GM21529 (cell line): ENCODE data around the gene SH2B3.
"Not testable (repeated sequence)": the region's sequence is repeated elsewhere in the genome, so short reads cannot be mapped to it uniquely, and the experiment has no call there.

ENCODE experiments used
- ATAC-seq: cut with Tn5 transposase; IDR thresholded peaks from one replicate; pipeline ENCODE4 v1.9.1; 2021; ENCODE audit not compliant: unreplicated experiment

Gene SH2B3

DNA sequence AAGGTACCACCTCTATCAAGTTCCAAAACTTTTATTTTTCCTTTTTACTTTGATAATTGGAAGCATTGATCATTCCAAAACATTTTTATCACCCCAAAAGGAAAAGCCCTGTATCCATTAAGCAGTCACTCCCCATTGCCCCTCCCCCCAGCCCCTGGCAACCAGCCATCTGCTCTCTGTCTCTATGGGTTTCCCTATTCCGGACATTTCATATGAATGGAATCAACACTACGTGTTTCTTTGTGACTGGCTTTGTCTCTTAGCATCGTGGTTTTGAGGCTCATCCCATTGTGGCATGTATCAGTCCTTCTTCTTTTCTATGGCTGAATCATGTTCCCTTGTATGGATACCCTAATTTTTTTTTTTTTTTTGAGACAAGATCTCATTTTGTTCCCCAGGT is 18.8 kb upstream of the SH2B3 start:
- no peak for ATAC-seq

DNA sequence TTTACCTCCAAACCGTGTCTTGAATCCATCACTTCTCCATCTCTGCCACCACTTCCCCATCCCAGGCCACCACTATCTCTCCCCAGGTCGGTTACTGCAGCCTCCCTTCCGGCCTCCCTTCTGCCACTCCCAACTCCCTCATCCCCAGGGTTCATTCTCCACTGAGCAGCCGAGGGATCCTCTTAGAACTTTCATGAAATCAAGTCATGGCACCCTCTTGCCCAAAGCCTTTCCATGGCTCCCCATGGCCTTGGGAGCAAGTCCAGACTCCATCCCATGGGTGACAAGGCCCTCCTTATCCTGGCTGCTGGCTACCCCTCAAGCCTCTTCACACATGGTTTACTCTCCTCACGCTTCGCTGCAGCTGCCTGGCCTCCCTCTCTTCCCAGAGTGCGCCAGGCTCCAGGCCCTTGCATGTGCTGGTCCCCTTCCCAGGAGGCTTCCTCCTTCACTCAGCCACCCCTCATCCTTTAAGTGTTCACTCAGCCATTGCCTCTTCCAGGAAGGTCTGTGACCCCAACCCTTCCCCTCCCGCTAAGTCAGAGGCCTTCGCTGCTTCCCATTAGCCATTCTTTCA is 17.9 kb upstream of the SH2B3 start:
- no peak for ATAC-seq

GRCh38 chr12:111389635-111390034 is 16.1 kb upstream of the SH2B3 start:
- ATAC-seq = no peak

- no peak for ATAC-seq
These were observed 14.8 kb upstream of the SH2B3 start for GRCh38 chr12:111390910-111391309.

- no peak for ATAC-seq
These were observed 11.9 kb upstream of the SH2B3 start for GRCh38 chr12:111393700-111394300.

GRCh38 chr12:111394480-111394879 is 11.2 kb upstream of the SH2B3 start:
- ATAC-seq = no peak

DNA sequence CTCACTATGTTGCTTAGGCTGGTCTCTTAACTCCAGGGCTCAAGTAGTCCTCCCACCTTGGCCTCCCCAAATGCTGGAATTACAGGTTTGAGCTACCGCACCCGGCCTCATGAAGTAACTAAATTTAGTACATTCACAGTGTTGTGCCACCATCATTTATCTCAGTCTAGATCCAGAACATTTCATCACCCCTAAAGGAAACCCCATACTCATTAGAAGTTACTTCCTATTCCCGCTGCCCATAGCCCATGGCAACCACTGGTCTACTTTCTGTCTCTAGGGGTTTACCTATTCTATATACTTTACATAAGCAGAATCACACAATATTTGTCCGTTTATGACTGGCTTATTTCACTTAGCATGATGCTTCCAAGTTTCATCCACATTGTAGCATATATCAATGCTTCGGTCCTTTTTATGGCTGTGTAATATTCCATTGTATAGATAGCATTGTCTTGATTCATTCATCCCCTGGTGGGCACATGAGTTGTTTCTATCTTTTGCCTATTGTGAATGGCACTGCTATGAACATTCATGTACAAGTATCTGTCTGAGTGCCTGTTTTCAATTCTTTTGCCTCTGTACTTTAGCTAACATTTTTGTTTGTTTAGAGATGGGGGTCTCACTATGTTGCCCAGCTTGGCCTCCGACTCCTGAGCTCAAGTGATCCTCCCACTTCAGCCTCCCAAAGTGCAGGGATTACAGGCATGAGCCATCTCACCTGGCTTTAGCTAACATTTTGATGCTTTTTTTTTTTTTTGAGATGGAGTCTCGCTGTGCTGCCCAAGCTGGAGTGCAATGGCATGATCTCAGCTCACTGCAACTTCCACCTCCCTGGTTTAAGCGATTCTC is 10.2 kb upstream of the SH2B3 start:
- ATAC-seq = no peak

DNA sequence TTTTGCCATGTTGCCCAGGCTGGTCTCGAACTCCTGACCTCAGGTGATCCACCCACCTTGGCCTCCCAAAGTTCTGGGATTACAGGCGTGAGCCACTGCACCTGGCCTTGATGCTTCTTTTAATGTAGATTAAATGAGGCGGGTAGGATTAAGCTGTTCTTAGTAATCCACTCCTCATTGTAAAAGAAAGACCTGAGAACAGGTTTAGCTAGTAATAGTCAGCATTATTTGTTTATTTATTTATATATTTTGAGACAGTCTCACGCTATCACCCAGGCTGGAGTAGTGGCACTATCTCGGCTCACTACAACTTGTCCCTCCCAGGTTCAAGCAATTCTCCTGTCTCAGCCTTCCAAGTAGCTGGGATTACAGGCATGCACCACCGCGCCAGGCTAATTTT is 9.5 kb upstream of the SH2B3 start:
- ATAC-seq = not testable (repeated sequence)

GRCh38 chr12:111396726-111397445 is 8.8 kb upstream of the SH2B3 start:
- peak; percentile 49 for ATAC-seq

DNA sequence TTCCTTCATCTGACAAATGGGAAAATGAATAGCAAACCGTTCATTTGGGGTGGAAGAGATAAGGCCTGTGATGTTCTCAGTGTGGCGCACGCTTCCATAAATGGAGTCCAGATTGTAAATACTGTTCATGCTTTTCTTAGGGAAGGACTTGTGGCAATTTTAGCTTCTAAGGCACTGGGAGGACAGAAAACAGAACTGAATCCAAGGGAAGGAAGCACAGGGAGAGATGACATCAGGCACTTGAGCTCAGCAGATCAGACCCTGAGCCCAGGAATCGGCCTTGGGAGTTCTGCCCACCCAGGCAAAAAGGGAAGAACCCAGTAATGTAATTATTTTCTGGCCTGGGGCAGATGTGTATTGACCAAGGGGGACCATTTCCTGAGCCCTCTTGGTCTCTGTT is 7.2 kb upstream of the SH2B3 start:
- ATAC-seq = no peak

DNA sequence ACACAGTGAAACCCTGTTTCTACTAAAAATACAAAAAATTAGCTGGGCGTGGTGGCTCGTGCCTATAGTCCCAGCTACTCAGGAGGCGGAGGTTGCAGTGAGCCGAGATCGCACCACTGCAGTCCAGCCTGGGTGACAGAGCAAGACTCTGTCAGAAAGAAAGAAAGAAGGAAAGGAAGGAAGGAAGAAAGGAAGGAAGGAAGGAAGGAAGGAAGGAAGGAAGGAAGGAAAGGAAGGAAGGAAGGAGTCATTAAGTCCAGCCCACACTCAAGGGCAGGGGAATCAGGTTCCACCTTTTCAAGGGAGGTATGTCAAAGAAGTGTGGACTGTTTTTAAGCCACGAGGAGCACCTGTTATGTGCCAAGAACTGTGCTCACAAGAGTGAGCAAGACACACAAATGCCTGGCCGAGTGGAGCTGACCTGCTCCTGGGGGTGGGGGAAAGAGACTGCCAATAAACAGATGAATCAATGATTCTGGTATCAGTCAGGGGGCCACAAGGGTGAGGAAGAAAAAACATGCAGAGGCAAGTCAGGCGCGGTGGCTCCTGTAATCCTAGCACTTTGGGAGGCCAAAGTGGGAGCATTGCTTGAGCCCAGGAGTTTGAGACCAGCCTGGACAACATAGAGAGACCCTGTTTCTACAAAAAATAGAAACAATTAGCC is 5.8 kb upstream of the SH2B3 start:
- not testable (repeated sequence) for ATAC-seq

- ATAC-seq = no peak
These were observed 4.5 kb upstream of the SH2B3 start for GRCh38 chr12:111401167-111401605.

GRCh38 chr12:111402490-111402824 is 3.3 kb upstream of the SH2B3 start:
- not testable (repeated sequence) for ATAC-seq

DNA sequence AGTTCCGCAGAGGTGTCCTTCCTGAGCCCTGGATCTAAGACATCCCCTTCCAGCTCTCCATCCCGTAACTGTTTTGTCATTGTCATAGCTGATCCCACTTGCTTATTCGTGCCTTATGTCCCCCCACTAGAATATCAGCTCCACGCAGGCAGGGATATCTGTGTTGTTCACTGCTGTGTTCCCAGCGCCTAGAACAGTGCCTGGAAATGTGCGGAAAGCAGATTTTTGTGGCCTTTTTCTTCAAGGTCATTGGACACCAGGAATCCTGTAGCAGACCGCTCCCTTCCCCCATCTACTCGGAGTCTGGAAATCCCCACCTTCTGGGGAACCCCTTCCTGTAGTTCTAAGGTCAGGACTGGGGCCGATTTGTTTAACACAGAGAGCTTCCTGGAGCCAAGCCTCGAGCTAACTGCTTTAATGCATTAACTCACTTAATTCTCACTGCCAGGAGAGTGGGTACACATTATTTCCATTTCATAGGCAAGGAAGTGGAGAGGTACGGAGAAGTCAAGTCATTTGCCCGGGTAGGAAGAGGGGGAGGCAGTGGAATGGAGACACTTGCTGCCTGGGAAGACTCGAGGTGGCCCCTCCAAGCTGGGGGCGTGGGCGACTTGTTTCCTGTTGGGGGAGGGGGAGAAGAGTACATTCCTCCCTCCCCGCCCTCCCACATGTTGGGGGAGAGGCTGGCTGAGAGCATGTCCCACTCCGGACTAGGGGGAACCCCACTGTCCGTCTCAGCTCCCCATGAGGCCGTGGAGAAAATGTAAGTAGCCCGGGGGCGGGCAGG is 1.2 kb upstream of the SH2B3 start:
- ATAC-seq = peak; percentile 12

DNA sequence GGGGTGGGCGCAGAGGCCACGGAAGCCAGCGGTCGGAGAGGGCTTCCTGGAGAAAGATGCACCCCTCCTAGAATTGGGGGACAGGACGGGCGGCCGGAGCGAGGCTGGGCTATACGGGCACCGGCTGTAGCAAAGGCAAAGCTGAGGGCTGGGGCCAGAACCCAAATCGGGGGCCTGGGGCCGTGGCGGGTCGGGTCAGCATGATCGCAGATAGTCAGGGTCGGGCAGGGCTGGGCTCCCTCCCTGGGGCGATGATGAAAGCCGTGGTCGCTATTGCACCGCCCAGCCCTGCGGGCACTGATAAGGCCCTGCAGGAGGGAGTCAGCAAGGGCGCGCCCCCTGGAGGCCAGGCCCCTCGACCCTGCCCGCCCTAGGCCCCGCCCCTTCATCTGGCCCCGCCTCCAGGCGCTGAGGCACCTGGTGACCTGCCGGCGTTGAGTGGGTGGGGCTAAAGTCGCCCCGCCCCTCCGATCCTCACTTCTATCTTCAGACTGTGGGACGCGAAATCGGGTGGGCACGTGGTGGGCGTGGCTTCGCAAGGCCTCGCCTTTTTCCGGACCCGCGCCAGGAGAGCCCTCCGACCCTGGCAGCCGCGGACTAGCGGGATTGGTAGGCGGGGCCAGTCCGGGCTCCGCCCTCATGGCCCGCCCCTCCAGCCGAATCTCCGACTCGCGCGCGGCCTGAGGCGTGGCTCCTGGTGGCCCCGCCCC is 419 bp upstream of the SH2B3 start:
- peak; percentile 49 for ATAC-seq

GRCh38 chr12:111406474-111407376 is 1.0 kb downstream of the SH2B3 start:
- no peak for ATAC-seq

DNA sequence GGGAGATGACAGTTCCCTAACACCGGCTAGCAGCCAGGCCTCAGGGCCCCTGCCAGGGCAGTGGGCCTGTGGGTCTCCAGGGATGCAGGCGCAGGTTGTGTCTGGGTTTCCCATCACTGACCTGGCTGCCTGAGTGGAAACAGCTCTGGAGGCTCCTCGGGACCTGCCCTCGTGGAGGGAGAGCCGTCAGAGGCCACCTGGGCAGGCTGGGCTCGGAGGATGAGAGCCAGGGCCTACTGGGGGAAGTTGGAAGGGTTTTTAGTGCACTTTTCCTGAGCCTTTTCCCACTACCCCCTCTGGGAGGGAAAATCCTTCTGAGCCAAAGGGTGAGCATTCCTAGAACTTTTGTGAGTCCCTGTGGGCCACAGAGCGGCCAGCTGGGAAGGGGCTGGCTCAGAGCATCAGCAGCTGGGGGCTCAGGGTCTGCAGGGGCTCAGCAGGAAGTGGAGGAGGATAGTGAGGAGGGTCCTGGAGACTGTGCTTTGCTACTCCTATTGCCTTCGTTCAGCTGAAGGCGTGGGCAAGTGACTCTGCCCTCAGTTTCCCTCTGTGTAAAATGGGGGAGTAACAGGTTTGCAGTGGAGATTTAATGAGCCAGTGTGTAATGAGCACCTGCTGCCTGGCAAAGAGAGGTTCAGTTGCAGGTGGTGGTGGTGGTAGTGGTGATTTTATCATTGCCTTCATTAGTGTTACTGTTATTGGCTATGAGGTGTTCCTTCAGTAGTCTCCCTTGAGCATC is 1.8 kb downstream of the SH2B3 start:
- no peak for ATAC-seq

- no peak for ATAC-seq
These were observed 2.4 kb downstream of the SH2B3 start for GRCh38 chr12:111408116-111408440.
